ENCODE measurements around the gene TENT4A.

The TENT4A gene

GRCh38 chr5:6749026-6749716 is 35.9 kb downstream of the TENT4A start:
- no peak overlapping the region for H3K27ac ChIP-seq (ENCODE audit: low read length)
- H3K36me3 ChIP-seq (ENCODE audit: insufficient read depth, low read length) = peaks cover 97% of the 10 kb centered on the region
- H3K9ac ChIP-seq (ENCODE audit: low read depth, low read length) = no peak overlapping the region
- peaks cover 80% of the 10 kb centered on the region for H4K20me1 ChIP-seq (ENCODE audit: insufficient read depth, low read length)
- DNase-seq (no peak), ATAC-seq (ENCODE audit: insufficient read depth, low read depth) (no peak)
- H3K4me1 ChIP-seq (ENCODE audit: insufficient read depth, low read length) = no peaks in the 10 kb centered on the region
- no peaks in the 10 kb centered on the region for H3K27me3 ChIP-seq (ENCODE audit: insufficient read depth, low read length, poor library complexity)
- no peak overlapping the region for H3K4me2 ChIP-seq (ENCODE audit: insufficient read depth, low read length)
- H3K79me2 ChIP-seq (ENCODE audit: insufficient read depth, low read length) = peaks cover 70% of the 10 kb centered on the region
- no peak overlapping the region for H2AFZ ChIP-seq (ENCODE audit: low read depth, low read length)
- TF ChIP-seq CTCF (IDR thresholded peaks at IDR 0.05; ENCODE audit: borderline replicate concordance, extremely low read depth, low read length, poor library complexity, severe bottlenecking) (no peak), EZH2 (IDR thresholded peaks at IDR 0.05; ENCODE audit: borderline replicate concordance, low read depth, low read length, severe bottlenecking) (no peak)
- no peaks in the 10 kb centered on the region for H3K9me3 ChIP-seq (ENCODE audit: insufficient read depth, low read length, severe bottlenecking)
- H3K4me3 ChIP-seq (ENCODE audit: low read depth in 1 of 2, low read length in 2 of 2) = no peak overlapping the region

- TF ChIP-seq CTCF (IDR thresholded peaks at IDR 0.05; ENCODE audit: borderline replicate concordance, extremely low read depth, low read length, poor library complexity, severe bottlenecking) (no peak), EZH2 (IDR thresholded peaks at IDR 0.05; ENCODE audit: borderline replicate concordance, low read depth, low read length, severe bottlenecking) (no peak)
- Histone ChIP-seq H3K9me3 (ENCODE audit: insufficient read depth, low read length, severe bottlenecking) (no peaks in the 10 kb centered on the region), H3K27ac (ENCODE audit: low read length) (no peak overlapping the region), H3K9ac (ENCODE audit: low read depth, low read length) (no peak overlapping the region), H3K4me1 (ENCODE audit: insufficient read depth, low read length) (no peaks in the 10 kb centered on the region), H3K27me3 (ENCODE audit: insufficient read depth, low read length, poor library complexity) (no peaks in the 10 kb centered on the region), H3K79me2 (ENCODE audit: insufficient read depth, low read length) (peaks cover 59% of the 10 kb centered on the region), H3K36me3 (ENCODE audit: insufficient read depth, low read length) (peaks cover 98% of the 10 kb centered on the region), H4K20me1 (ENCODE audit: insufficient read depth, low read length) (peaks cover 76% of the 10 kb centered on the region), H3K4me2 (ENCODE audit: insufficient read depth, low read length) (no peak overlapping the region), H3K4me3 (ENCODE audit: low read depth in 1 of 2, low read length in 2 of 2) (no peak overlapping the region), H2AFZ (ENCODE audit: low read depth, low read length) (no peak overlapping the region)
- no peak for DNase-seq
- no peak for ATAC-seq (ENCODE audit: insufficient read depth, low read depth)
Observed at GRCh38 chr5:6750142-6750840, 37.1 kb downstream of the TENT4A start.

GRCh38 chr5:6750951-6751685 is 37.9 kb downstream of the TENT4A start:
- H4K20me1 ChIP-seq (ENCODE audit: insufficient read depth, low read length) = peaks cover 73% of the 10 kb centered on the region
- H3K4me1 ChIP-seq (ENCODE audit: insufficient read depth, low read length) = no peaks in the 10 kb centered on the region
- no peak overlapping the region for H3K27ac ChIP-seq (ENCODE audit: low read length)
- H3K27me3 ChIP-seq (ENCODE audit: insufficient read depth, low read length, poor library complexity) = no peaks in the 10 kb centered on the region
- H3K36me3 ChIP-seq (ENCODE audit: insufficient read depth, low read length) = peaks cover 98% of the 10 kb centered on the region
- ATAC-seq (ENCODE audit: insufficient read depth, low read depth) = no peak
- no peak overlapping the region for H3K9ac ChIP-seq (ENCODE audit: low read depth, low read length)
- H3K4me3 ChIP-seq (ENCODE audit: low read depth in 1 of 2, low read length in 2 of 2) = no peak overlapping the region
- no peak for TF ChIP-seq CTCF (IDR thresholded peaks at IDR 0.05; ENCODE audit: borderline replicate concordance, extremely low read depth, low read length, poor library complexity, severe bottlenecking)
- no peak for TF ChIP-seq EZH2 (IDR thresholded peaks at IDR 0.05; ENCODE audit: borderline replicate concordance, low read depth, low read length, severe bottlenecking)
- no peak for DNase-seq
- no peak overlapping the region for H2AFZ ChIP-seq (ENCODE audit: low read depth, low read length)
- H3K4me2 ChIP-seq (ENCODE audit: insufficient read depth, low read length) = no peak overlapping the region
- peaks cover 51% of the 10 kb centered on the region for H3K79me2 ChIP-seq (ENCODE audit: insufficient read depth, low read length)
- no peaks in the 10 kb centered on the region for H3K9me3 ChIP-seq (ENCODE audit: insufficient read depth, low read length, severe bottlenecking)

Measured in DND-41 (cell line).